HUDEP-2 (cell line): Measurements from ENCODE around the gene ZNF525.
"Not testable (repeated sequence)": the region's sequence is repeated elsewhere in the genome, so short reads cannot be mapped to it uniquely, and the experiment has no call there.

Experiments used
- DNase-seq, 76 experiments: peaks; one replicate each; lab custom pipeline; 2025; ENCODE audit not compliant: unreplicated experiment in 76 of 76; lab: John Stamatoyannopoulos, UW

Gene ZNF525

DNA sequence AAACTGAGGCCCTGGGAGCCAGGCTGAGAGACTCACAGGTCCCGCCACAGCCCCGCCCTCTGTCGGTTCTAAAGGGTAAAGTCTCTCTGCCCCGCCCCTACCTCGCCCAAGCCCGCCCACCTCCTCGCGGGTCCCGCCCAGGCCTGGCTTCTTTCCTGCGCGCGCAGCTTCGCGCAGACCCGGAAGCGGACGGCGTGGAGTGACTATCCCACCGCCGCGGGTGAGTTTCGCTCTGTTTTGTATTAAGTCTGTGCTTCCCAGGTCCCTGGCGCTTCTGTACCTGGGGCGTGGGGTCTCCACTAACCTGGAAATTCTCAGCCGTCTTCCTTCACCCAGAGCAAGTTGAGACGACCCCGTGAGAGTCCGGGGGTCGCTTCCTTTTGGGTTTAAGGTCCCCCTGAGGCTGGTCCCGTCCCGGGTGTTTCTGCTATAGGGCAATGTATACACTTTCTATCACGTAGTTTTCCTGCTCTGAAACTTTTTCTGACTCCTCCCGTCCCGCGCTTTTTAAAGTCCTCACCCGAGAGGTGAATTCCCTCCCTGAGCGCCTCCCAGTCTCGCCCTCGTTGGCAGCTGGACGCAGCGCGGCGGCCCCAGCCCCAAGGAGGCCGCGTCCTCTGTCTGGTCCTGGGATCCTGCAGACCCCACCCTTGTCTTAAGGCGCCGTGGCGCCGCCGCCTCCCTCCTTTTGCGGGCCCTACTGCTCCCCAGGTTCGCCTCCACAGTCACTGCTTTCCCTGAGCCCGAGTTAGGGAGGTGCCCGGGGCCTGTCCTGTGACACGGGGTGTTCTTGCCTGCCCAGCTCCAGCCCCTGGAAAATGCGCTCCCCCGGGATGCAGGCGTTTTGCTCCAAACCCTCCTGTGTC, 29.7 kb downstream of the ZNF525 start, which contains the start of gene ZNF765:
Gene ZNF765, plus strand, starts transcription at position 176 of the 866 bp plus-strand sequence. CDS start 2,867 bp downstream, outside the sequence.
- DNase-seq, result peak in 75 of 76 experiments; percentile 28 to 98 (median 90)

- not testable (repeated sequence) for DNase-seq
Measured at GRCh38 chr19:53395840-53396524, 30.5 kb downstream of the ZNF525 start.

- DNase-seq, result no peak
Measured at GRCh38 chr19:53396525-53396868, 31.0 kb downstream of the ZNF525 start.

GRCh38 chr19:53397918-53398317, 32.4 kb downstream of the ZNF525 start:
- DNase-seq, result not testable (repeated sequence)

GRCh38 chr19:53409505-53410204, 44.1 kb downstream of the ZNF525 start:
- DNase-seq, result no peak

DNA sequence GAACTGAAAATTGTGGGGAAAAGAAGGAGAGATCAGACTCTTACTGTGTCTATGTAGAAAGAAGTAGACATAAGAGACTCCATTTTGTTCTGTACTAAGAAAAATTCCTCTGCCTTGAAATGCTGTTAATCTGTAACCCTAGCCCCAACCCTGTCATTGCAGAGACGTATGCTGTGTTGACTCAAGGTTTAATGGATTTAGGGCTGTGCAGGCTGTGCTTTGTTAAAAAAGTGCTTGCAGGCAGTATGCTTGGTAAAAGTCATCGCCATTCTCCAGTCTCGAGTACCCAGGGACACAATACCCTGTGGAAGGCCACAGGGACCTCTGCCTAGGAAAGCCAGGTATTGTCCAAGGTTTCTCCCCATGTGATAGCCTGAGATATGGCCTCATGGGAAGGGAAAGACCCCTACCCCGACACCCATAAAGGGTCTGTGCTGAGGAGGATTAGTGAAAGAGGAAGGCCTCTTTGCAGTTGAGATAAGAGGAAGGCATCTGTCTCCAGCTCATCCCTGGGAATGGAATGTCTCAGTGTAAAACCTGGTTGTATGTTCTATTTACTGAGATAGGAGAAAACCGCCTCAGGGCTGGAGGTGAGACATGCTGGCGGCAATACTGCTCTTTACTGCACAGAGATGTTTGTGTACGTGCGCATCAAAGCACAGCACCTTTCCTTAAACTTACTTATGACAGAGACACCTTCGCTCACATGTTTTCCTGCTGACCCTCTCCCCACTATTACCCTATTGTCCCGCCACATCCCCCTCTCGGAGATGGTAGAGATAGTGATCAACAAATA, 55.2 kb downstream of the ZNF525 start:
- DNase-seq, result not testable (repeated sequence)

DNA sequence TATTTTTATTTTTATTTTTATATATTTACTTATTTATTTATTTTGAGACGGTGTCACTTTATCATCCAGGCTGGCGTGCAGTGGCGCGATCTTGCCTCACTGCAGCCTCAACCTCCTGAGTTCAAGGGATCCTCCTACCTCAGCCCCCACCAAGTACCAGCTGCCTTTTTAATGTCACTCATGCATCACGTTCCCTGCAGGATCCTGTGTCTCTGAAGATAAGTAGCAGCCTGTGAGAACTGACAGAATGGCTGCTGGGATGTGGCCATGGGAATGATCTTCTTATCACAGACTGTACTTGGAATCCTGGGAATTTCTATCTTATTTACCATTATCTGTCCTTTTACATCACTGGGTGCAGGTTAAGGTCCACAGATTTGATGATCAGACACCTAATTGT, 57.0 kb downstream of the ZNF525 start:
- DNase-seq, result no peak

- not testable (repeated sequence) for DNase-seq
Measured at GRCh38 chr19:53423074-53423473, 57.6 kb downstream of the ZNF525 start.

DNA sequence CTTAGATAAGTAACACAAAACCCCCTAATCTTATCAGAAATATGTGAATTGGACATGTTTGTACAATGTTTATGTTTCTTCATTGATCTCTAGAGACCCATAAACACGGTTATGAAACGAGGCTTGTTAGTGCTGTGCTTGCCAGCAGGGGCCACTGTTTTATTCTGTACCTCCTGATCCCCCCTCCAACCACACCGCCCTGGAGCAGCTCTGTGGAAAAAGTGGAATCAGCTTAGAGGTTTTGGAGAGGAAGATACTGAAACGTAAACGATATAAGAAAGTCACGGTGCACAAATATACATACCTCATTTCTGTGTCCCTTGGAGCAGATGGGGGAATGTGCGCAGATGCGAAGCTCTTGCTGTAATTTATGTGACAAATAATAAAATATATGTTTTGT, 58.2 kb downstream of the ZNF525 start:
- not testable (repeated sequence) for DNase-seq

DNA sequence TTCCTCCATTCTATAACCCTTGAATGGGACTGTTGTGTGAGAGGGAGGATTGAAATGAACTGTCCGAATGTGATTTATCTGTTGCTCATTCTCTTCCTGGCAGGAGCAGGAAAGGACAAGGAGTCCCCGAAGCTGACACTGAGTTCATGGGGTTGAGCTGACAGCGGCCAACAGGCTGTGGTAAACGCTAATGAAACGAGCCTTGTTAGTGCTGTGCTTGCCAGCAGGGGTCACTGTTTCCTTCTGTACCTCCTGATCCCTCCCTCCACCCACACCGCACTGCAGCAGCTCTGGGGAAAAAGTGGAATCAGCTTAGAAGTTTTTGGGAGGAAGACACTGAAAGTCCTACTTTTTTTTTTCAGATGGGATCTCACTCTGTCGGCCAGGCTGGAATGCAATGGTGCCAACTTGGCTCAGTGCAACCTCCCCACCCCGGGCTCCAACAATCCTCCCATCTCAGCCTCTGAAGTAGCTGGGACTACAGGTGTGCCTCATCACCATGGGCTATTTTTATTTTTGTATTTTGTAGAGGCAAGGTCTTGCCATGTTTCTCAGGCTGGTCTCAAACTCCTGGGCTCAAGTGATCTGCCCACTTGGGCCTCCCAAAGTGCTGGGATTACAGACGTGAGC, 59.6 kb downstream of the ZNF525 start:
- DNase-seq, result peak in 47 of 76 experiments; percentile 1 to 52 (median 16)

DNA sequence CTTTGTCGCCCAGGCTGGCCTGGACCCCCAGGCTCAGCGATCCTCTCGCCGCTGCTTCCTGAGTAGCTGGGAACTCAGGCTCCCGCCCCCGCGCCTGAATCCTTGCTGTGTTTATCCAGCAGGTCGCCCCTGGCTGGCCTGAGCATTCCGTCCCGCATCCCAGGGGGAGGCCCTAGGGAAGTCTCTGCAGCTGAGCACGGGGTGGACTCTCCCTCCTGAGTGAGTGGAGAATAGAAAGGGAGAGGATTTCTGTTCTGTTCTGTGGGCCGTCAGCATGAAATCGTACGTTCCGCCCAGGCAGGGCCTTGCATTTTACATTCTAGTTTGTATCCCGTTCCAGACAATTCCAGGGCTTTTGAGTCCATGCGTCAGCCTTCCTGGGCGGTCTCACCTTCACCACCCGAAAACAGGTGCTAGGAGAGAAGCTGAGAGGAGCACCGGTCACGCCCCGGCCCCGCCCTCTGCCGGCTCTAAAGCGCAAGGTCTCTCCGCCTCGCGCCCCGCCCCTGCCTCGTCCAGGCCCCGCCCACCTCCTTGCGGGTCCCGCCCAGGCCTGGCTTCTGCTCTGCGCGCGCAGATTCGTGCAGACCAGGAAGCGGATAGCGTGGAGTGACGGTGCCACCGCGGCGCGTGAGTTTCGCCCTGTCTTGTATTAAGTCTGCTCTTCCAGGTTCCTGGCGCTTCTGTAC, 66.0 kb downstream of the ZNF525 start, which contains the start of gene ZNF761:
Gene ZNF761, plus strand, starts transcription at position 586 of the 689 bp plus-strand sequence. CDS start 15,285 bp downstream, outside the sequence.
- peak in 75 of 76 experiments; percentile 56 to 97 (median 91) for DNase-seq

GRCh38 chr19:53432088-53432661, 66.7 kb downstream of the ZNF525 start:
- peak in 20 of 76 experiments; percentile 4 to 54 (median 27) for DNase-seq
